ENCODE results near the gene OSBPL7. TPM values are rescaled to one million over a fixed set of nuclear protein-coding genes. Genes with fewer than 3 reads are reported as not detected.

The OSBPL7 gene
- total RNA-seq, 1 donor from 2014 or later = 20.3 TPM

- Mint-ChIP-seq H3K4me3 (no peak overlapping the region), H3K27ac (no peak overlapping the region), H3K4me1 (ENCODE audit: unreplicated experiment) (no peaks in the 10 kb centered on the region), H3K36me3 (no peaks in the 10 kb centered on the region), H3K27me3 (peaks cover 46% of the 10 kb centered on the region), H3K9me3 (no peaks in the 10 kb centered on the region)
- no peak for DNase-seq (ENCODE audit: extremely low spot score, unreplicated experiment)
- TF ChIP-seq CTCF (conservative IDR thresholded peaks at IDR 0.05) = peak; percentile 72
Observed at GRCh38 chr17:47802341-47803022, 19.1 kb downstream of the OSBPL7 start.

- Mint-ChIP-seq H3K27ac (no peak overlapping the region), H3K27me3 (peaks cover 48% of the 10 kb centered on the region), H3K4me1 (ENCODE audit: unreplicated experiment) (no peaks in the 10 kb centered on the region), H3K9me3 (no peaks in the 10 kb centered on the region), H3K4me3 (no peak overlapping the region), H3K36me3 (no peaks in the 10 kb centered on the region)
- no peak for DNase-seq (ENCODE audit: extremely low spot score, unreplicated experiment)
- TF ChIP-seq CTCF (conservative IDR thresholded peaks at IDR 0.05) = no peak
Observed at GRCh38 chr17:47801906-47802305, 19.7 kb downstream of the OSBPL7 start.

- H3K27me3 Mint-ChIP-seq = peaks cover 51% of the 10 kb centered on the region
- TF ChIP-seq CTCF (conservative IDR thresholded peaks at IDR 0.05) = no peak
- no peak for DNase-seq (ENCODE audit: extremely low spot score, unreplicated experiment)
- H3K36me3 Mint-ChIP-seq = no peaks in the 10 kb centered on the region
- no peak overlapping the region for H3K4me3 Mint-ChIP-seq
- H3K9me3 Mint-ChIP-seq = no peaks in the 10 kb centered on the region
- no peak overlapping the region for H3K27ac Mint-ChIP-seq
- no peaks in the 10 kb centered on the region for H3K4me1 Mint-ChIP-seq (ENCODE audit: unreplicated experiment)
Observed at GRCh38 chr17:47801176-47801765, 20.3 kb downstream of the OSBPL7 start.

- Mint-ChIP-seq H3K4me1 (ENCODE audit: unreplicated experiment) (no peaks in the 10 kb centered on the region), H3K27ac (no peak overlapping the region), H3K27me3 (peaks cover 52% of the 10 kb centered on the region), H3K36me3 (no peaks in the 10 kb centered on the region), H3K9me3 (no peaks in the 10 kb centered on the region), H3K4me3 (no peak overlapping the region)
- TF ChIP-seq CTCF (conservative IDR thresholded peaks at IDR 0.05) = no peak
- no peak for DNase-seq (ENCODE audit: extremely low spot score, unreplicated experiment)
Observed at GRCh38 chr17:47800686-47801085, 20.9 kb downstream of the OSBPL7 start.

- DNase-seq (ENCODE audit: extremely low spot score, unreplicated experiment) = no peak
- Mint-ChIP-seq H3K4me3 (no peak overlapping the region), H3K27ac (no peak overlapping the region), H3K27me3 (peaks cover 70% of the 10 kb centered on the region), H3K36me3 (no peaks in the 10 kb centered on the region), H3K9me3 (no peaks in the 10 kb centered on the region), H3K4me1 (ENCODE audit: unreplicated experiment) (no peaks in the 10 kb centered on the region)
- no peak for TF ChIP-seq CTCF (conservative IDR thresholded peaks at IDR 0.05)
Observed at GRCh38 chr17:47797797-47798196, 23.8 kb downstream of the OSBPL7 start.
